Gastrocnemius medialis (tissue), 4 donors: ENCODE results near the gene SEMA3A. TPM values are rescaled to one million over a fixed set of nuclear protein-coding genes. Genes with fewer than 3 reads are reported as not detected.
"Not testable (repeated sequence)": the region's sequence is repeated elsewhere in the genome, so short reads cannot be mapped to it uniquely, and the experiment has no call there.

Experiments used
- ATAC-seq, 2 donors: fragments of 150-250 bp; one replicate each; pipeline ENCODE4 v1.9.1; 2016
- DNase-seq, 2 donors: peaks; one replicate each; pipeline ENCODE4 v3.0.0-alpha.2; 2019
- H3K27ac ChIP-seq, 4 donors: fragments of 200-600 bp; sonication (generic); 1 replicate in 1 of 4; 2 replicates in 3 of 4; pipeline ENCODE4 v1.5.1; 2016 to 2018; ENCODE audit warnings: mild to moderate bottlenecking in 2 of 4, moderate library complexity in 1 of 4
- H3K27me3 ChIP-seq, 3 donors: fragments of 200-600 bp; sonication (generic) in 2 of 3; 1 replicate in 1 of 3; 2 replicates in 2 of 3; pipeline versions ENCODE4 v1.5.1 to v1.6.0; 2016 to 2019; ENCODE audit warnings: mild to moderate bottlenecking in 1 of 3, moderate library complexity in 1 of 3
- H3K36me3 ChIP-seq, 2 donors: fragments of 200-600 bp; sonication (generic) in 1 of 2; one replicate each; pipeline ENCODE4 v1.5.1; 2017 to 2018
- H3K4me1 ChIP-seq, 2 donors: fragments of 200-600 bp; sonication (generic) in 1 of 2; one replicate each; pipeline ENCODE4 v1.5.1; 2016 to 2017; ENCODE audit warnings: mild to moderate bottlenecking in 2 of 2
- H3K4me3 ChIP-seq, 4 donors: fragments of 200-600 bp; sonication (generic) in 3 of 4; 1 replicate in 1 of 4; 2 replicates in 3 of 4; pipeline ENCODE4 v1.5.1; 2016 to 2019; ENCODE audit warnings: mild to moderate bottlenecking in 2 of 4
- H3K9me3 ChIP-seq, 3 donors: fragments of 200-600 bp; sonication (generic) in 2 of 3; 1 replicate in 1 of 3; 2 replicates in 2 of 3; pipeline ENCODE4 v1.5.1; 2016 to 2019
- CTCF ChIP-seq, 5 experiments: fragments of 450-650 bp in 3 of 5; fragments of 200-600 bp in 2 of 5; sonication (generic) in 2 of 5; IDR thresholded peaks in 4 of 5; conservative IDR thresholded peaks in 1 of 5; 1 replicate in 4 of 5; 2 replicates in 1 of 5; pipeline ENCODE4 v1.5.1; 2016 to 2019; ENCODE audit warnings: antibody characterized with exemption in 5 of 5, mild to moderate bottlenecking in 3 of 5, moderate library complexity in 3 of 5
- POLR2A ChIP-seq, 2 donors: fragments of 450-650 bp; IDR thresholded peaks; one replicate each; pipeline ENCODE4 v1.6.1; 2017; ENCODE audit warnings: antibody characterized with exemption in 2 of 2, mild to moderate bottlenecking in 2 of 2, moderate library complexity in 2 of 2
- in situ Hi-C, 4 donors: fragments of 200-750 bp; cut with MboI; loops; one replicate each; pipeline versions ENCODE4 v1.15.0 to v1.8.0; 2017; ENCODE audit warnings: low sequenced_read_pairs in 4 of 4
- intact Hi-C: fragments of 100-400 bp; cut with DNase I; formaldehyde crosslinking; loops from one replicate; pipeline ENCODE4 v1.15.1; 2023; ENCODE audit warnings: low total_unique reads
- total RNA-seq, 4 donors: library from RNA; depleted of rRNA; stranded (reverse); fragments of >200 nt; gene quantifications; one replicate each; pipeline versions ENCODE4 v1.1.0 to v1.2.3, GENCODE V29; 2016

Gene SEMA3A
- total RNA-seq, 4 donors from 2014 or later: 0.07 to 0.29 (median 0.13) TPM

GRCh38 chr7:84226759-84227158 is 32.2 kb upstream of the SEMA3A start:
- Histone ChIP-seq H3K27ac (no peak overlapping the region), H3K4me3 (no peak overlapping the region), H3K4me1 (no peaks in the 10 kb centered on the region), H3K36me3 (no peaks in the 10 kb centered on the region), H3K9me3 (no peaks in the 10 kb centered on the region), H3K27me3 (no peaks in the 10 kb centered on the region)
- DNase-seq (no peak), ATAC-seq (no peak)
- TF ChIP-seq POLR2A (IDR thresholded peaks at IDR 0.05) (no peak), CTCF (IDR thresholded peaks at IDR 0.05 in 4 of 5, conservative IDR thresholded peaks at IDR 0.05 in 1 of 5) (no peak)
- intact Hi-C loops (no loop called here), in situ Hi-C loops (no loop called here)

GRCh38 chr7:84224505-84224904 is 29.9 kb upstream of the SEMA3A start:
- Histone ChIP-seq H3K4me1 (no peaks in the 10 kb centered on the region), H3K27ac (no peak overlapping the region), H3K36me3 (no peaks in the 10 kb centered on the region), H3K4me3 (no peak overlapping the region), H3K27me3 (no peaks in the 10 kb centered on the region), H3K9me3 (no peaks in the 10 kb centered on the region)
- in situ Hi-C loops: no loop called here
- TF ChIP-seq POLR2A (IDR thresholded peaks at IDR 0.05): no peak
- TF ChIP-seq CTCF (IDR thresholded peaks at IDR 0.05 in 4 of 5, conservative IDR thresholded peaks at IDR 0.05 in 1 of 5): no peak
- intact Hi-C loops: no loop called here
- DNase-seq (no peak), ATAC-seq (no peak)

- no peak for DNase-seq
- Histone ChIP-seq H3K27ac (no peak overlapping the region), H3K36me3 (no peaks in the 10 kb centered on the region), H3K4me1 (no peaks in the 10 kb centered on the region), H3K27me3 (no peaks in the 10 kb centered on the region), H3K9me3 (no peaks in the 10 kb centered on the region), H3K4me3 (no peak overlapping the region)
- intact Hi-C loops (no loop called here), in situ Hi-C loops (no loop called here)
- TF ChIP-seq CTCF (IDR thresholded peaks at IDR 0.05 in 4 of 5, conservative IDR thresholded peaks at IDR 0.05 in 1 of 5) (no peak), POLR2A (IDR thresholded peaks at IDR 0.05) (no peak)
- ATAC-seq: no peak
These were observed 24.7 kb upstream of the SEMA3A start for GRCh38 chr7:84219310-84219709.

GRCh38 chr7:84218681-84219080 is 24.1 kb upstream of the SEMA3A start:
- H3K27me3 ChIP-seq: no peaks in the 10 kb centered on the region
- H3K9me3 ChIP-seq: no peaks in the 10 kb centered on the region
- DNase-seq: no peak
- no peak overlapping the region for H3K4me3 ChIP-seq
- in situ Hi-C loops (no loop called here), intact Hi-C loops (no loop called here)
- H3K27ac ChIP-seq: no peak overlapping the region
- ATAC-seq: no peak
- no peaks in the 10 kb centered on the region for H3K36me3 ChIP-seq
- H3K4me1 ChIP-seq: no peaks in the 10 kb centered on the region
- no peak for TF ChIP-seq POLR2A (IDR thresholded peaks at IDR 0.05)
- no peak for TF ChIP-seq CTCF (IDR thresholded peaks at IDR 0.05 in 4 of 5, conservative IDR thresholded peaks at IDR 0.05 in 1 of 5)

GRCh38 chr7:84216472-84216871 is 21.9 kb upstream of the SEMA3A start:
- in situ Hi-C loops: no loop called here
- DNase-seq: no peak
- intact Hi-C loops: no loop called here
- no peak overlapping the region for H3K4me3 ChIP-seq
- no peaks in the 10 kb centered on the region for H3K4me1 ChIP-seq
- H3K27me3 ChIP-seq: no peaks in the 10 kb centered on the region
- ATAC-seq: no peak
- no peaks in the 10 kb centered on the region for H3K36me3 ChIP-seq
- TF ChIP-seq CTCF (IDR thresholded peaks at IDR 0.05 in 4 of 5, conservative IDR thresholded peaks at IDR 0.05 in 1 of 5): no peak
- TF ChIP-seq POLR2A (IDR thresholded peaks at IDR 0.05): no peak
- no peaks in the 10 kb centered on the region for H3K9me3 ChIP-seq
- H3K27ac ChIP-seq: no peak overlapping the region

- intact Hi-C loops, ATAC-seq, H3K27ac ChIP-seq, DNase-seq, H3K27me3 ChIP-seq, in situ Hi-C loops, H3K36me3 ChIP-seq, H3K4me3 ChIP-seq, H3K9me3 ChIP-seq, H3K4me1 ChIP-seq: not testable (repeated sequence)
These were observed 20.2 kb upstream of the SEMA3A start for GRCh38 chr7:84214757-84215156.
